ENCODE measurements around the gene NEK5.
A peak's percentile ranks its signal among the peaks of the same experiment; 100 is the strongest.

Gene NEK5

GRCh38 chr13:51998723-51999509 is 130.0 kb downstream of the NEK5 start:
- Mint-ChIP-seq H3K36me3 (ENCODE audit: low read depth) (no peaks in the 10 kb centered on the region), H3K9me3 (no peaks in the 10 kb centered on the region), H3K4me1 (peaks cover 54% of the 10 kb centered on the region), H3K4me3 (peak overlapping the region; percentile 8 to 17 (median 10)), H3K27me3 (ENCODE audit: low read depth) (peaks cover 20% of the 10 kb centered on the region), H3K27ac (peak overlapping the region; percentile 5 to 66 (median 20))
- no peak for TF ChIP-seq CTCF (IDR thresholded peaks at IDR 0.05; ENCODE audit: unreplicated experiment in 3 of 3)

- H3K4me3 Mint-ChIP-seq = no peak overlapping the region
- peaks cover 26% of the 10 kb centered on the region for H3K27me3 Mint-ChIP-seq (ENCODE audit: low read depth)
- peaks cover 49% of the 10 kb centered on the region for H3K4me1 Mint-ChIP-seq
- H3K36me3 Mint-ChIP-seq (ENCODE audit: low read depth) = no peaks in the 10 kb centered on the region
- no peak for TF ChIP-seq CTCF (IDR thresholded peaks at IDR 0.05; ENCODE audit: unreplicated experiment in 3 of 3)
- no peaks in the 10 kb centered on the region for H3K9me3 Mint-ChIP-seq
- H3K27ac Mint-ChIP-seq = peak overlapping the region in 2 of 3 experiments; percentile 39 to 61
Measured at GRCh38 chr13:51997641-51998330, 131.1 kb downstream of the NEK5 start.

GRCh38 chr13:51997186-51997585 is 131.7 kb downstream of the NEK5 start:
- no peak for TF ChIP-seq CTCF (IDR thresholded peaks at IDR 0.05; ENCODE audit: unreplicated experiment in 3 of 3)
- Mint-ChIP-seq H3K27ac (peak overlapping the region in 2 of 3 experiments; percentile 5 to 61), H3K27me3 (ENCODE audit: low read depth) (peaks cover 26% of the 10 kb centered on the region), H3K4me3 (no peak overlapping the region), H3K4me1 (peaks cover 49% of the 10 kb centered on the region), H3K9me3 (no peaks in the 10 kb centered on the region), H3K36me3 (ENCODE audit: low read depth) (no peaks in the 10 kb centered on the region)

- H3K27me3 Mint-ChIP-seq (ENCODE audit: low read depth) = peaks cover 26% of the 10 kb centered on the region
- H3K36me3 Mint-ChIP-seq (ENCODE audit: low read depth) = no peaks in the 10 kb centered on the region
- H3K4me1 Mint-ChIP-seq = peaks cover 49% of the 10 kb centered on the region
- no peak for TF ChIP-seq CTCF (IDR thresholded peaks at IDR 0.05; ENCODE audit: unreplicated experiment in 3 of 3)
- H3K9me3 Mint-ChIP-seq = no peaks in the 10 kb centered on the region
- H3K27ac Mint-ChIP-seq = no peak overlapping the region
- no peak overlapping the region for H3K4me3 Mint-ChIP-seq
Measured at GRCh38 chr13:51996641-51997040, 132.2 kb downstream of the NEK5 start.

- H3K9me3 Mint-ChIP-seq = no peaks in the 10 kb centered on the region
- peak overlapping the region in 1 of 3 experiments; percentile 28 for H3K27ac Mint-ChIP-seq
- no peak overlapping the region for H3K4me3 Mint-ChIP-seq
- H3K27me3 Mint-ChIP-seq (ENCODE audit: low read depth) = peaks cover 26% of the 10 kb centered on the region
- no peak for TF ChIP-seq CTCF (IDR thresholded peaks at IDR 0.05; ENCODE audit: unreplicated experiment in 3 of 3)
- no peaks in the 10 kb centered on the region for H3K36me3 Mint-ChIP-seq (ENCODE audit: low read depth)
- H3K4me1 Mint-ChIP-seq = peaks cover 43% of the 10 kb centered on the region
Measured at GRCh38 chr13:51995677-51996551, 133.0 kb downstream of the NEK5 start.

All from nephron (organoid).